ENCODE data around the gene PDGFRA.

Gene PDGFRA

GRCh38 chr4:54268151-54268550, 39.1 kb downstream of the PDGFRA start (continued):
- no peak for TF ChIP-seq ZNF785 (tag by site-specific recombination; IDR thresholded peaks at IDR 0.05)
- no peak for TF ChIP-seq PRDM6 (tag by site-specific recombination; IDR thresholded peaks at IDR 0.05)
- no peak for TF ChIP-seq ZNF660 (tag by site-specific recombination; IDR thresholded peaks at IDR 0.05)

- TF ChIP-seq ZBTB8A (tag by site-specific recombination; IDR thresholded peaks at IDR 0.05): no peak
- peak; percentile 96 for TF ChIP-seq PRDM1 (tag by site-specific recombination; IDR thresholded peaks at IDR 0.05)
- no peak for TF ChIP-seq ZNF621 (tag by site-specific recombination; IDR thresholded peaks at IDR 0.05)
- peak; percentile 84 for TF ChIP-seq ZNF366 (tag by site-specific recombination; conservative IDR thresholded peaks at IDR 0.05)
- no peak overlapping the region for H3K4me3 ChIP-seq (ENCODE audit: low read depth, low read length)
- ChIA-PET POLR2A (no interaction called here), CTCF (no interaction called here)
- no peaks in the 10 kb centered on the region for H3K9me3 ChIP-seq (ENCODE audit: control insufficient read depth, insufficient read depth, low read depth, low read length)
- no peaks in the 10 kb centered on the region for H3K4me1 ChIP-seq (ENCODE audit: control insufficient read depth, insufficient read depth, low read length)
- H3K36me3 ChIP-seq (ENCODE audit: control insufficient read depth in 2 of 2, insufficient read depth in 1 of 2, low read length in 2 of 2): no peaks in the 10 kb centered on the region
- no peak overlapping the region for H3K27ac ChIP-seq (ENCODE audit: extremely low read depth, low read depth, low read length)
Measured at GRCh38 chr4:54271464-54271863, 42.4 kb downstream of the PDGFRA start.

- Histone ChIP-seq H3K9me3 (ENCODE audit: control insufficient read depth, insufficient read depth, low read depth, low read length) (no peaks in the 10 kb centered on the region), H3K36me3 (ENCODE audit: control insufficient read depth in 2 of 2, insufficient read depth in 1 of 2, low read length in 2 of 2) (no peaks in the 10 kb centered on the region), H3K27ac (ENCODE audit: extremely low read depth, low read depth, low read length) (no peak overlapping the region), H3K4me1 (ENCODE audit: control insufficient read depth, insufficient read depth, low read length) (no peaks in the 10 kb centered on the region), H3K4me3 (ENCODE audit: low read depth, low read length) (no peak overlapping the region)
- ChIA-PET POLR2A (no interaction called here), CTCF (no interaction called here)
- TF ChIP-seq ZNF394 (tag by site-specific recombination; IDR thresholded peaks at IDR 0.05; ENCODE audit: borderline replicate concordance): no peak
- no peak for TF ChIP-seq ZSCAN23 (tag by site-specific recombination; IDR thresholded peaks at IDR 0.05)
- TF ChIP-seq ZNF274 (IDR thresholded peaks at IDR 0.05; ENCODE audit: low read length): no peak
- no peak for TF ChIP-seq ZNF274 (tag by site-specific recombination; IDR thresholded peaks at IDR 0.05; ENCODE audit: borderline replicate concordance)
Measured at GRCh38 chr4:54272051-54272450, 43.0 kb downstream of the PDGFRA start.

- H3K27ac ChIP-seq (ENCODE audit: extremely low read depth, low read depth, low read length): no peak overlapping the region
- ChIA-PET POLR2A (no interaction called here), CTCF (no interaction called here)
- no peaks in the 10 kb centered on the region for H3K9me3 ChIP-seq (ENCODE audit: control insufficient read depth, insufficient read depth, low read depth, low read length)
- TF ChIP-seq ZNF391 (tag by site-specific recombination; IDR thresholded peaks at IDR 0.05; ENCODE audit: borderline replicate concordance, low read depth) (no peak), AEBP2 (tag by site-specific recombination; IDR thresholded peaks at IDR 0.05; ENCODE audit: borderline replicate concordance) (no peak), ZXDB (tag by site-specific recombination; IDR thresholded peaks at IDR 0.05) (no peak), ZNF843 (tag by site-specific recombination; IDR thresholded peaks at IDR 0.05) (no peak), ZNF114 (tag by site-specific recombination; IDR thresholded peaks at IDR 0.05) (no peak), KLF7 (tag by site-specific recombination; IDR thresholded peaks at IDR 0.05; ENCODE audit: borderline replicate concordance) (no peak), ZNF239 (tag by site-specific recombination; IDR thresholded peaks at IDR 0.05) (no peak), ZNF37A (tag by site-specific recombination; IDR thresholded peaks at IDR 0.05) (no peak), ZFP37 (tag by site-specific recombination; IDR thresholded peaks at IDR 0.05) (no peak), ZNF704 (tag by site-specific recombination; IDR thresholded peaks at IDR 0.05) (no peak), ZNF747 (tag by site-specific recombination; IDR thresholded peaks at IDR 0.05) (no peak), ZBTB20 (tag by site-specific recombination; IDR thresholded peaks at IDR 0.05) (no peak), ZNF24 (tag by site-specific recombination; IDR thresholded peaks at IDR 0.05) (no peak), ZNF138 (tag by site-specific recombination; IDR thresholded peaks at IDR 0.05; ENCODE audit: borderline replicate concordance) (no peak), ZNF791 (tag by site-specific recombination; IDR thresholded peaks at IDR 0.05) (no peak), ZNF555 (tag by site-specific recombination; conservative IDR thresholded peaks at IDR 0.05) (no peak), KLF10 (tag by site-specific recombination; IDR thresholded peaks at IDR 0.05) (no peak)
- no peak overlapping the region for H3K4me3 ChIP-seq (ENCODE audit: low read depth, low read length)
- peaks cover 0 to 4% of the 10 kb centered on the region in 2 experiments; a peak in 1 of 3 replicates for H3K36me3 ChIP-seq (ENCODE audit: control insufficient read depth in 2 of 2, insufficient read depth in 1 of 2, low read length in 2 of 2)
- no peaks in the 10 kb centered on the region for H3K4me1 ChIP-seq (ENCODE audit: control insufficient read depth, insufficient read depth, low read length)
Measured at GRCh38 chr4:54274264-54274663, 45.2 kb downstream of the PDGFRA start.

All from HEK293 (cell line).